SK-N-MC (cell line): ENCODE data around the gene ALDH4A1.

ENCODE experiments used
- EZH2 ChIP-seq: fragments of 200-600 bp; sonication (generic); IDR thresholded peaks from one replicate; pipeline ENCODE4 v1.6.1; 2017; ENCODE audit warnings: antibody characterized with exemption
- FOXP2 ChIP-seq: optimal IDR thresholded peaks from 2 replicates; pipeline ENCODE3; 2011; ENCODE audit warnings: mild to moderate bottlenecking, moderate library complexity; ENCODE audit not compliant: insufficient read depth; ENCODE audit errors: extremely low read length, control extremely low read depth
- POLR2AphosphoS5 ChIP-seq: IDR thresholded peaks from 2 replicates; pipeline ENCODE4 v1.6.1; 2012; ENCODE audit warnings: mild to moderate bottlenecking, low read depth, low read length, borderline replicate concordance

DNA sequence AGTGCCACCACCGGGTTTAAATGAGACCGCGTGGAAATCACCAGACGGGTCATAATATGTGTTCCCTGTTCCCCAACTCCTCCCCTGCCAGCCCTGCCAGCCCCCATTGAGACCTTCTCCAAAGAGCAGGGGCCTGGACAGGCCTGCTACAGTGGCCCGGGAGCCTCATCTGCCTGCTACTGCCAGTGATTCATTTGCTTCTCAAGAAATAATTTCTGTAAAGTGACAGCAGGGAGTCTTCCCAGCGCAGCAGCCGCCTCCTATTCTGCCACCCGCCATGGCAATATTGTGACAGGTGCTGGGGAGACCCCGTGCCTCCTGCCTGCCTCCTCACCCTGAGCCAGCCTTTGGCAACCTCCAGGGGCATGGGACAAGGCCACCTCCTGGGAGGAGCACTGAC is 45.2 kb upstream of the ALDH4A1 start:
- no peak for TF ChIP-seq POLR2AphosphoS5
- no peak for TF ChIP-seq EZH2
- TF ChIP-seq FOXP2, result no peak
